ENCODE data around the gene FIGNL2. TPM values are rescaled to one million over a fixed set of nuclear protein-coding genes. Genes with fewer than 3 reads are reported as not detected.

The FIGNL2 gene
- total and polyA plus RNA-seq, 9 of the 15 experiments (the other 6 are each of a cell fraction or from before 2014, with no cell fraction given) = 0.01 TPM; not detected in 8

DNA sequence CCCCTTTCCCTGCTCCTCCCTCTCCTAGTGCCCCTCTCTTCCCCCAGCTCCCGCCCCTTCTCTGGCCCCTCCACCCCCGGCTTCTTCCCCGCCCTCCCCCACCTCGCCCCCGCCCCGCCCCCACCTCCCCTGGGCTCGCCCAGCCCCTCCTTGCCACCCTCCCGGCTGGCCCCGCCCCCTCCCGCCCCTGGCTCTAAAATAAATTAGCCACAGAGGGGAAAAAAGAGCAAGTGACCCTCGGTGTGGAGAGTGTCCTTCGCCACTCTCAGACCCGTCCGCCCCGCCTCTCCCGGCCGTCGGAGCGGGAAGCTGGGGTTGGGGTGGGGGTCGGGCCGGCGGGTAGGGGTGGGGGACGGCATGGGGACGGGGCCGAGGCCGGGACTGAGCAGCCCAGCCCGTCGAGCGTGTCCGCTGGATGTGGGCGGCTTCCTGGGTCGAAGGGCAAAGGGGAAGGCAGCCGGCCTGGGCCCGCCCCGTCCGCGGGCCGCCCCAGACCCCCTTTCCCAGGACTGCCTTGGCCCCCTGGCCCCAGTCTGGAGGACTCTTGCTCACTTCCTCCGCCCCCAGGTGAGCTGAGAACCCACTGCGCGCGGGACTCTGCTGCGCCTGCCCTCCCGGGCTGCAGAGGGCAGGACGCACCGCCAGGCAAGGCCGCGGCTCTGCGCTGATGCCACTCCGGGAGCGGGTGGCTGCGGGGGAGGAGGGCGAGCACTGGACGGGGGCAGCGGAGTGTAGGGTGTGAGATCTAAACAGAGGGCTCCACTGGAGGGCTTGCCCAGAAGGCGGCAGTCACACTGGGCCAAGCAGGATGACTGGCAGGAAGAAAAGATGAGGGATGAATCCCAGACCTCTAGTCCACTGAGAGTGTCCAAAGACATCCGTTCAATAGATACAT lies 570 bp upstream of the FIGNL2 start:
- Histone ChIP-seq H3K36me3 (ENCODE audit: control insufficient read depth, insufficient read depth, low read length) (no peaks in the 10 kb centered on the region), H3K9ac (ENCODE audit: insufficient read depth in 1 of 2, low read depth in 2 of 2, low read length in 2 of 2) (no peak overlapping the region), H2AFZ (ENCODE audit: low read depth, low read length) (no peak overlapping the region), H3K27me3 (ENCODE audit: control insufficient read depth in 2 of 2, insufficient read depth in 2 of 2, low read length in 2 of 2) (peaks cover 28 to 60% of the 10 kb centered on the region in 2 experiments; a peak in 4 of 5 replicates), H3K4me2 (ENCODE audit: insufficient read depth, low read length) (no peak overlapping the region), H3K4me3 (no peak overlapping the region), H3K27ac (ENCODE audit: extremely low read depth, low read depth, low read length) (no peak overlapping the region), H3K9me3 (replicated peaks; ENCODE audit: control insufficient read depth, insufficient read depth, low read depth, low read length) (no peaks in the 10 kb centered on the region), H3K79me2 (ENCODE audit: control insufficient read depth, insufficient read depth, low read length) (no peaks in the 10 kb centered on the region), H4K20me1 (replicated peaks; ENCODE audit: control insufficient read depth, insufficient read depth, low read length) (peaks cover 14% of the 10 kb centered on the region; the same call in 1 of the 2 replicates), H3K9me1 (ENCODE audit: control insufficient read depth, insufficient read depth, low read length) (no peaks in the 10 kb centered on the region), H3K4me1 (replicated peaks in 1 of 2; ENCODE audit: control insufficient read depth in 2 of 2, insufficient read depth in 2 of 2, low read length in 2 of 2) (peaks cover 0 to 21% of the 10 kb centered on the region in 2 experiments; a peak in 3 of 5 replicates)
- TF ChIP-seq CBX1 (IDR thresholded peaks at IDR 0.05; ENCODE audit: low read depth) (no peak), EGR1 (conservative IDR thresholded peaks at IDR 0.05) (peak; percentile 29; the same call in 1 of the 2 replicates), NR2C1 (IDR thresholded peaks at IDR 0.05) (no peak), NR2C1 (tag; IDR thresholded peaks at IDR 0.05) (peak; percentile 81), NR2C2 (CRISPR knock-in tag; IDR thresholded peaks at IDR 0.05) (no peak), NR2C2 (tag; IDR thresholded peaks at IDR 0.05) (peak; percentile 73), ZBTB7A (IDR thresholded peaks at IDR 0.05; ENCODE audit: borderline replicate concordance, control insufficient read depth, low read depth, low read length) (0 out of 2 replicates have a peak, but pooled peaks have one; percentile 36), NCOA6 (IDR thresholded peaks at IDR 0.05) (0 out of 2 replicates have a peak, but pooled peaks have one; percentile 31), ILF3 (IDR thresholded peaks at IDR 0.05; ENCODE audit: borderline replicate concordance) (no peak), BCOR (IDR thresholded peaks at IDR 0.05) (no peak)
- DNase-seq (ENCODE audit: extremely low read depth in 1 of 4, low spot score in 3 of 4) (peak; percentile 24 to 85 (median 66)), FAIRE-seq (no peak), ATAC-seq (peak; percentile 49; the same call in 2 of the 3 replicates)
- intact Hi-C loops (cut with micrococcal nuclease) (no loop called here), in situ Hi-C loops (cut with MboI) (no loop called here)
- WGBS (ENCODE audit: insufficient coverage, low coverage, missing lambda C conversion rate) = 35% methylated on average over 27 of the region's 57 CpGs
- no TSS peak for BruUV-seq (replicated peaks)
- ChIA-PET POLR2A (no interaction called here), CTCF (ENCODE audit: low intra/inter-chr PET ratio) (interaction anchor here (0.5 kb wide), 1 partner anchor 34 kb away, joined by 3 read pairs; no protein-coding TSS in a partner anchor)

Data from K562 (cell line).